ENCODE data around the gene IL17C.

DNA sequence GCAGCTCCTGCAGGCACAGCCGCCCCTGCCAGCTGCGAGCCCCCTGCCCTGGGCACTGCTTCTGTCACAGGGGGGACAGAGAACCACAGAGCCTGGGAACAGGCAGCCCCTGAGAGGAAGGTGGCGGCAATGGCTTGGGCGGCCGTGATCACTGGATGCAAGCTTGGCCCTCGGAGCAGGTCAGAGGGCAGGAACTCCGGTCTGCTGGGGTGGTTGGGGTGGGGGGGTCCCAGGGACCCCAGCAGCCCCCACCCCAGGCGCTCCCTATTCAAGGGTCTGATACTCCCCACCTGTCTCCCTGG, 14.3 kb downstream of the IL17C start:
- no peak for TF ChIP-seq MAZ (CRISPR knock-in tag; conservative IDR thresholded peaks at IDR 0.05 in 1 of 2, IDR thresholded peaks at IDR 0.05 in 1 of 2)
- no peak for TF ChIP-seq FOXM1 (IDR thresholded peaks at IDR 0.05; ENCODE audit: low read depth)
- no peak for TF ChIP-seq FOXM1 (CRISPR knock-in tag; IDR thresholded peaks at IDR 0.05; ENCODE audit: low read depth)
- no peak for TF ChIP-seq SRF (CRISPR knock-in tag; IDR thresholded peaks at IDR 0.05)
- TF ChIP-seq TBL1XR1 (IDR thresholded peaks at IDR 0.05; ENCODE audit: low read length in 2 of 2) = no peak
- no peak for TF ChIP-seq NR2C2 (CRISPR knock-in tag; IDR thresholded peaks at IDR 0.05)
- TF ChIP-seq NR2C2 (tag; IDR thresholded peaks at IDR 0.05) = no peak
- TF ChIP-seq, protein P1, sequence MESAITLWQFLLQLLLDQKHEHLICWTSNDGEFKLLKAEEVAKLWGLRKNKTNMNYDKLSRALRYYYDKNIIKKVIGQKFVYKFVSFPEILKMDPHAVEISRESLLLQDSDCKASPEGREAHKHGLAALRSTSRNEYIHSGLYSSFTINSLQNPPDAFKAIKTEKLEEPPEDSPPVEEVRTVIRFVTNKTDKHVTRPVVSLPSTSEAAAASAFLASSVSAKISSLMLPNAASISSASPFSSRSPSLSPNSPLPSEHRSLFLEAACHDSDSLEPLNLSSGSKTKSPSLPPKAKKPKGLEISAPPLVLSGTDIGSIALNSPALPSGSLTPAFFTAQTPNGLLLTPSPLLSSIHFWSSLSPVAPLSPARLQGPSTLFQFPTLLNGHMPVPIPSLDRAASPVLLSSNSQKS (CRISPR knock-in tag; IDR thresholded peaks at IDR 0.05) = no peak
- TF ChIP-seq RFX1 (IDR thresholded peaks at IDR 0.05) = no peak
- TF ChIP-seq PHF8 (IDR thresholded peaks at IDR 0.05; ENCODE audit: borderline replicate concordance, low read length) = no peak
- TF ChIP-seq ZNF184 (CRISPR knock-in tag; IDR thresholded peaks at IDR 0.05) = no peak

Measured in K562 (cell line).